Measurements from ENCODE around the gene THUMPD2. TPM values are rescaled to one million over a fixed set of nuclear protein-coding genes. Genes with fewer than 3 reads are reported as not detected.
A peak's percentile ranks its signal among the peaks of the same experiment; 100 is the strongest.

THUMPD2 gene
- total RNA-seq, 1 experiment from 2014 or later, result 14.8 TPM

- peaks cover 13% of the 10 kb centered on the region for H3K9me3 ChIP-seq (ENCODE audit: low read depth, low read length, poor library complexity, severe bottlenecking)
- no peak overlapping the region for H3K27ac ChIP-seq (ENCODE audit: low read depth, low read length, poor library complexity, severe bottlenecking)
- ChIA-PET CTCF (no interaction called here), POLR2A (ENCODE audit: low non-redundant PET) (no interaction called here)
- TF ChIP-seq CTCF (conservative IDR thresholded peaks at IDR 0.05; ENCODE audit: low read depth, low read length), result no peak
- TF ChIP-seq EZH2 (IDR thresholded peaks at IDR 0.05; ENCODE audit: borderline replicate concordance, low read depth, low read length, poor library complexity, severe bottlenecking), result no peak
- no peak overlapping the region for H3K4me3 ChIP-seq (ENCODE audit: low read depth, low read length, poor library complexity, severe bottlenecking)
- H3K4me1 ChIP-seq (ENCODE audit: insufficient read depth, low read length, poor library complexity, severe bottlenecking), result no peaks in the 10 kb centered on the region
- intact Hi-C loops (cut with micrococcal nuclease; ENCODE audit: unreplicated experiment), result no loop called here
- no peak for DNase-seq (ENCODE audit: low spot score)
- H3K27me3 ChIP-seq (replicated peaks; ENCODE audit: insufficient read depth, low read depth, low read length, poor library complexity), result no peaks in the 10 kb centered on the region
- no peaks in the 10 kb centered on the region for H3K36me3 ChIP-seq (ENCODE audit: insufficient read depth, low read length, poor library complexity, severe bottlenecking)
- no TSS peak for BruUV-seq (replicated peaks)
Observed at GRCh38 chr2:39703181-39703872, 75.7 kb downstream of the THUMPD2 start.

GRCh38 chr2:39701137-39701536 lies 77.9 kb downstream of the THUMPD2 start:
- Histone ChIP-seq H3K4me3 (ENCODE audit: low read depth, low read length, poor library complexity, severe bottlenecking) (no peak overlapping the region), H3K27me3 (replicated peaks; ENCODE audit: insufficient read depth, low read depth, low read length, poor library complexity) (no peaks in the 10 kb centered on the region), H3K36me3 (ENCODE audit: insufficient read depth, low read length, poor library complexity, severe bottlenecking) (no peaks in the 10 kb centered on the region), H3K4me1 (ENCODE audit: insufficient read depth, low read length, poor library complexity, severe bottlenecking) (peaks cover 7% of the 10 kb centered on the region), H3K27ac (ENCODE audit: low read depth, low read length, poor library complexity, severe bottlenecking) (no peak overlapping the region), H3K9me3 (ENCODE audit: low read depth, low read length, poor library complexity, severe bottlenecking) (peaks cover 13% of the 10 kb centered on the region)
- no TSS peak for BruUV-seq (replicated peaks)
- intact Hi-C loops (cut with micrococcal nuclease; ENCODE audit: unreplicated experiment), result no loop called here
- TF ChIP-seq EZH2 (IDR thresholded peaks at IDR 0.05; ENCODE audit: borderline replicate concordance, low read depth, low read length, poor library complexity, severe bottlenecking) (no peak), CTCF (conservative IDR thresholded peaks at IDR 0.05; ENCODE audit: low read depth, low read length) (no peak)
- DNase-seq (ENCODE audit: low spot score), result no peak
- POLR2A ChIA-PET (ENCODE audit: low non-redundant PET), result no interaction called here
- CTCF ChIA-PET, result no interaction called here

GRCh38 chr2:39697454-39697853 lies 81.6 kb downstream of the THUMPD2 start:
- H3K27ac ChIP-seq (ENCODE audit: low read depth, low read length, poor library complexity, severe bottlenecking), result no peak overlapping the region
- no peaks in the 10 kb centered on the region for H3K27me3 ChIP-seq (replicated peaks; ENCODE audit: insufficient read depth, low read depth, low read length, poor library complexity)
- CTCF ChIA-PET, result interaction anchor here (0.6 to 2.0 kb wide), 5 partner anchors 9 to 293 kb away, joined by 3 to 13 read pairs (median 6); no protein-coding TSS in a partner anchor
- H3K9me3 ChIP-seq (ENCODE audit: low read depth, low read length, poor library complexity, severe bottlenecking), result peaks cover 13% of the 10 kb centered on the region
- BruUV-seq (replicated peaks), result no TSS peak
- POLR2A ChIA-PET (ENCODE audit: low non-redundant PET), result interaction anchor here (0.6 kb wide), 1 partner anchor 552 kb away, joined by 6 read pairs; no protein-coding TSS in a partner anchor
- DNase-seq (ENCODE audit: low spot score), result peak; percentile 11
- peaks cover 10% of the 10 kb centered on the region for H3K4me1 ChIP-seq (ENCODE audit: insufficient read depth, low read length, poor library complexity, severe bottlenecking)
- TF ChIP-seq EZH2 (IDR thresholded peaks at IDR 0.05; ENCODE audit: borderline replicate concordance, low read depth, low read length, poor library complexity, severe bottlenecking) (no peak), CTCF (conservative IDR thresholded peaks at IDR 0.05; ENCODE audit: low read depth, low read length) (no peak)
- intact Hi-C loops (cut with micrococcal nuclease; ENCODE audit: unreplicated experiment), result loop anchor here (1.0 to 10.0 kb wide), 3 partner anchors 181 to 643 kb away; no protein-coding TSS in a partner anchor
- no peaks in the 10 kb centered on the region for H3K36me3 ChIP-seq (ENCODE audit: insufficient read depth, low read length, poor library complexity, severe bottlenecking)
- no peak overlapping the region for H3K4me3 ChIP-seq (ENCODE audit: low read depth, low read length, poor library complexity, severe bottlenecking)

Measured in A673 (cell line).